Uterus (tissue), 4 donors: ENCODE data around the gene GNB2. TPM values are rescaled to one million over a fixed set of nuclear protein-coding genes. Genes with fewer than 3 reads are reported as not detected.
A peak's percentile ranks its signal among the peaks of the same experiment; 100 is the strongest.

Source experiments
- DNase-seq, 2 donors: peaks; one replicate each; pipeline ENCODE4 v3.0.0-alpha.2; 2019 to 2020
- H3K27ac ChIP-seq, 2 donors: fragments of 200-600 bp; sonication (generic); 1 replicate in 1 of 2; 2 replicates in 1 of 2; pipeline ENCODE4 v1.5.1; 2016 to 2018
- H3K27me3 ChIP-seq, 2 donors: fragments of 200-600 bp; sonication (generic); one replicate each; pipeline ENCODE4 v1.5.1; 2018 to 2019; ENCODE audit warnings: control low read depth in 1 of 2
- H3K36me3 ChIP-seq, 2 donors: fragments of 200-600 bp; sonication (generic); one replicate each; pipeline ENCODE4 v1.5.1; 2019; ENCODE audit warnings: control low read depth in 1 of 2
- H3K4me1 ChIP-seq, 2 donors: fragments of 200-600 bp; sonication (generic); one replicate each; pipeline ENCODE4 v1.5.1; 2018 to 2019; ENCODE audit warnings: control low read depth in 1 of 2
- H3K4me3 ChIP-seq, 2 donors: fragments of 200-600 bp; sonication (generic); 1 replicate in 1 of 2; 2 replicates in 1 of 2; pipeline ENCODE4 v1.5.1; 2018 to 2019; ENCODE audit warnings: mild to moderate bottlenecking in 1 of 2
- H3K9me3 ChIP-seq, 2 donors: fragments of 200-600 bp; sonication (generic); one replicate each; pipeline ENCODE4 v1.5.1; 2019; ENCODE audit warnings: control low read depth in 1 of 2
- POLR2A ChIP-seq, 2 donors: fragments of 450-650 bp; IDR thresholded peaks; one replicate each; pipeline ENCODE4 v1.6.1; 2016; ENCODE audit warnings: antibody characterized with exemption in 2 of 2, mild to moderate bottlenecking in 1 of 2, moderate library complexity in 1 of 2
- intact Hi-C: fragments of 100-400 bp; cut with DNase I; formaldehyde crosslinking; loops from one replicate; pipeline ENCODE4 v1.15.1; 2023; ENCODE audit warnings: low total_unique reads
- total RNA-seq, 4 donors: library from RNA; depleted of rRNA in 3 of 4; stranded (reverse); fragments of >200 nt in 3 of 4; gene quantifications; one replicate each; pipeline versions ENCODE4 v1.1.0 to v1.2.4, GENCODE V29; 2014 to 2023
- TF ChIP-seq, protein P1 (sequence below), 4 experiments: fragments of 200-600 bp in 2 of 4; fragments of 450-650 bp in 2 of 4; sonication (generic) in 2 of 4; IDR thresholded peaks; one replicate each; pipeline ENCODE4 v1.5.1; 2016 to 2019; ENCODE audit warnings: antibody characterized with exemption in 4 of 4, mild to moderate bottlenecking in 2 of 4, moderate library complexity in 1 of 4
- donor health status: DM: yes; HTN: yes; CAD: no.

GNB2 gene
- total RNA-seq, 4 donors from 2014 or later = 72.0 to 245 (median 94.3) TPM

DNA sequence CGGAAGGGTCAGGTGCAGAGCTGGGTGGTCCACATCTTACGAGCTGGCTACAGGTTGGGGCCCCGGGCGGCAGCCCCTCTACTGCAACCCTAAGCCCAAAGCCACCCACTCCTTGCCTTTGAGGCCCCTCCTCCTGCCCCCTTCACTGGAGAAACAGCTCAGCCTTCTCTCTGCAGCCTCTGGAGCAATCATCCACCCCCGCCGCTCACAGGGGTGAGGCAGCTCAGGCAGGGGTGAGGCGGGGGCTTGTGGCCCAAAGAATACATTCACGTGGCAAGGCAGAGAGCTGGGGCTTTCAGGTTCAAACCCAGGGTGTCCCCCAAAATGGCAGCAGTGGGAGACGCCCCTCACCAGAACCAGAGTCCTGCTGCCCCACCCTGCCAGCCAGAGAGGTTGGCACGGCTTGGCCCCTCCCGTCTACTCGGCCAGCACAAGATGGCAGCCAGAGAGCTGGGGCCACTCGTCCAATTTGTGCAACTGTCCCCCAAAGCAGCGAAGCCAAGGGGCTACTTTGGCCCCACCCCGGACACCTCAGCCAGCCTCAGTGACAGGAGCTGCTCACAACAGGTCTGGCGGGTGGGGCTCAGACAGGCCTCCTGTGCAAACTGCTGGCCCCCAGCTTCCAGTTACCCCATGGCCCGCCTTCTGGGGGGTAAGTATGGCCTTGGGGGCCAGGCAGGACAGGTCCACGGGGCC, 7.2 kb downstream of the GNB2 start:
- intact Hi-C loops = loop anchor here (10.0 kb wide), 2 partner anchors 116 to 216 kb away; partner anchors contain the start of gene SPACDR
- TF ChIP-seq, protein P1, sequence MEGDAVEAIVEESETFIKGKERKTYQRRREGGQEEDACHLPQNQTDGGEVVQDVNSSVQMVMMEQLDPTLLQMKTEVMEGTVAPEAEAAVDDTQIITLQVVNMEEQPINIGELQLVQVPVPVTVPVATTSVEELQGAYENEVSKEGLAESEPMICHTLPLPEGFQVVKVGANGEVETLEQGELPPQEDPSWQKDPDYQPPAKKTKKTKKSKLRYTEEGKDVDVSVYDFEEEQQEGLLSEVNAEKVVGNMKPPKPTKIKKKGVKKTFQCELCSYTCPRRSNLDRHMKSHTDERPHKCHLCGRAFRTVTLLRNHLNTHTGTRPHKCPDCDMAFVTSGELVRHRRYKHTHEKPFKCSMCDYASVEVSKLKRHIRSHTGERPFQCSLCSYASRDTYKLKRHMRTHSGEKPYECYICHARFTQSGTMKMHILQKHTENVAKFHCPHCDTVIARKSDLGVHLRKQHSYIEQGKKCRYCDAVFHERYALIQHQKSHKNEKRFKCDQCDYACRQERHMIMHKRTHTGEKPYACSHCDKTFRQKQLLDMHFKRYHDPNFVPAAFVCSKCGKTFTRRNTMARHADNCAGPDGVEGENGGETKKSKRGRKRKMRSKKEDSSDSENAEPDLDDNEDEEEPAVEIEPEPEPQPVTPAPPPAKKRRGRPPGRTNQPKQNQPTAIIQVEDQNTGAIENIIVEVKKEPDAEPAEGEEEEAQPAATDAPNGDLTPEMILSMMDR (IDR thresholded peaks at IDR 0.05) = no peak
- TF ChIP-seq POLR2A (IDR thresholded peaks at IDR 0.05) = no peak
- no peaks in the 10 kb centered on the region for H3K9me3 ChIP-seq
- no peaks in the 10 kb centered on the region for H3K4me1 ChIP-seq
- H3K27me3 ChIP-seq = no peaks in the 10 kb centered on the region
- H3K36me3 ChIP-seq = no peaks in the 10 kb centered on the region
- H3K27ac ChIP-seq = peak overlapping the region; percentile 47 to 56
- DNase-seq = peak in 1 of 2 donors; percentile 41
- no peak overlapping the region for H3K4me3 ChIP-seq

DNA sequence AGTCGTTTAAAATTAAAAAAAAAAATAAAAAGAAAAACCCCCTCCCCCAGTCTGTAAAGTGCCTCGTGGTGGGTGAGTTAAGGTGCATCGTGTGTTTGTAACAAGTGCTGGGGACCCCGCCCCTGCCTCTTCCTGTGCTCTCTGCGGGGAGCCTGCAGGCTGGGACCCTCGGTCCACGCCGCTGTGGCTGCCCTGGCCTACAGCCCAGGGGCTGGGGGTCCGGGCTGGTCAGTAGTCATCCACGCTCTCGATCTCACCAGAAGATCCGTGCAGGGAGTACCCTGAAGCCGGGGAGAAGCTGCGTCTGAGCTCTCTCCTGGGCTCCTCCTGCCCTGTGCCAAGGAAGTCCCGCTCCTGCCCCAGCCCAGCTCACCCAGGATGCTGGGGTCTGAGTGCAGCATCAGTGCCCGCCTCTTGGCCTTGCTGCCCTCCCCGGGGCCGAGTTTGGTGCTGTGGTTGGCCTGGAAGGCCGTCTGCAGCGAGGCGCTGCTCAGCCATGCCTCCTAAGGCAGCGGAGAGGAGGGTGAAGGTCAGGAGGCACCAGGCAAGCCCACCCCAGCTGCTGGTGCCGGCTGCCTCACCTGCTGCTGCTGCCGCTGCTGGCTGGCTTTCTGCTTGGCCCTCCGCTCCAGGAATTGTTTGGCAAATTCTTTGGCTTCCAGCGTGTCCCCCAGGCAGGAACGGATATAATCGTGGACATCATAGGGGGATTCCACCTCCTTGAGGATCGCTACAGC, 8.1 kb downstream of the GNB2 start:
- intact Hi-C loops = loop anchor here (10.0 kb wide), 2 partner anchors 117 to 217 kb away; partner anchors contain the start of gene SPACDR
- TF ChIP-seq, protein P1 (IDR thresholded peaks at IDR 0.05) = no peak
- Histone ChIP-seq H3K27ac (no peak overlapping the region), H3K4me3 (no peak overlapping the region), H3K36me3 (no peaks in the 10 kb centered on the region), H3K4me1 (no peaks in the 10 kb centered on the region), H3K27me3 (no peaks in the 10 kb centered on the region), H3K9me3 (no peaks in the 10 kb centered on the region)
- DNase-seq = peak in 1 of 2 donors; percentile 19

DNA sequence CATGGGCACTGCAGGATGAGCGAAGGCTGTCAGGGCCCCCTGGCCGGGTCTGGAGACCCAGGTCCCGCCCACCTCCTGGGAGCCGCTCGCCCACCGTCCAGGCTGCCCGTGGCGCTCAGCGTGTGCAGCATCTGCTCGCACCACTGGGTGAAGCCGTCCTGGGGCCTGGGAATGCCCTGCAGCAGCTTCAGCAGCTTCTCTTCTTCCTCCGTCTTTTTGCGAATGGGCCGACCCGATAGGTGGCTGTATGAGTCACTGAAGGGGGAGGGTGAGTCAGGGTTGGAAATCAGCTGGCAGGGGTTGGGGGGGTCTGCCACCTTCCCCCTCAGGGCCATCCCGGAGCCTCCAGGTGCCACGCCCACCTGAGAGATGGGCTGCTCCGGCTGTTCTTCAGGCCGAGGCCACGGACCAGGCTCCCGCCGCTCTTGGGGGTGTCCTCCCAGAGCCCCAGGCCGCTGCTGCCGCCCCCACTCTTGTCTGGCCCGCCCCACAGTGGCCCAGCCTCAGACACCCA, 8.7 kb downstream of the GNB2 start:
- TF ChIP-seq, protein P1 (IDR thresholded peaks at IDR 0.05) = no peak
- TF ChIP-seq POLR2A (IDR thresholded peaks at IDR 0.05) = no peak
- H3K36me3 ChIP-seq = no peaks in the 10 kb centered on the region
- intact Hi-C loops = loop anchor here (10.0 kb wide), 2 partner anchors 117 to 217 kb away; partner anchors contain the start of gene SPACDR
- H3K4me1 ChIP-seq = no peaks in the 10 kb centered on the region
- H3K27me3 ChIP-seq = no peaks in the 10 kb centered on the region
- peak overlapping the region in 1 of 2 donors; percentile 33 for H3K27ac ChIP-seq
- no peak overlapping the region for H3K4me3 ChIP-seq
- H3K9me3 ChIP-seq = no peaks in the 10 kb centered on the region
- peak in 1 of 2 donors; percentile 37 for DNase-seq

DNA sequence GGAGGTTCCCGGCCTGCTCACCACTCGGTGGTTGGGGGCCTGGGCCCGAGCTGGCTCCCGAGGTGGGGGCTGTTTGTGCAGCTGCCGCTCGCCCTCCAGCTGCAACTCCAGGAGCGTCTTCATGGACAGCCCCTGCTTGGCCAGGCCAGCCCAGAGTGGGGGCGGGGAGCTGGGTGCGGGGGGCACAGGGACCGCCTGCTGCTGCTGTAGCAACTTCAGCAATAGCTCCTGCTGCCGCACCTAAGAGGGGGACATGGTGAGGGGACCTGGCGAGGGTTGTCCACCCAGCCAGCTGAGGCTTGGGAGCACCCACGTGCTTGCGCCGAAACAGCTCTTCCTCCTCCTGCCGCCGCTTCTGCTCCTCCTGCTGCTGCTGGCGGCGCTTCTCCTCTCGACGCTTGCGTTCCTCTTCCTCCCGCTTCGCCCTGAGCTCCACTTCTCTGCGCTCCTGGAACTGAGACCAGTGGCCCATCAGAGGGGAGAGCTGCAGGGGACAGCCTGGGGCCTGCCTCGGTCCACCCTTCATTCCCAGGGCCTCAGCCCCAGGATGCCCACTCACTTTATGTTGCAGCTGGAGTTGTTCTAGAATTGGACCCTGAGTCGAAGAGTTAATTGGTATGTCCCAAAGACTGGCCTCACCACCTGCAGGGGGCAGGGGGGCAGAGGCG, 9.6 kb downstream of the GNB2 start:
- Histone ChIP-seq H3K36me3 (no peaks in the 10 kb centered on the region), H3K27ac (peak overlapping the region in 1 of 2 donors; percentile 33), H3K27me3 (no peaks in the 10 kb centered on the region), H3K9me3 (no peaks in the 10 kb centered on the region), H3K4me1 (peaks cover 2 to 4% of the 10 kb centered on the region in 2 donors), H3K4me3 (no peak overlapping the region)
- TF ChIP-seq POLR2A (IDR thresholded peaks at IDR 0.05) = no peak
- TF ChIP-seq, protein P1 (IDR thresholded peaks at IDR 0.05) = no peak
- no peak for DNase-seq
- intact Hi-C loops = loop anchor here (10.0 kb wide), 2 partner anchors 118 to 218 kb away; partner anchors contain the start of gene SPACDR
